Body of pancreas (tissue), 4 donors: Measurements from ENCODE around the gene SMARCD3. TPM values are rescaled to one million over a fixed set of nuclear protein-coding genes. Genes with fewer than 3 reads are reported as not detected.

Experiments used
- ATAC-seq: fragments of 150-250 bp; one replicate; pipeline ENCODE4 v1.9.1; 2016
- DNase-seq, 4 donors: peaks; one replicate each; pipeline ENCODE4 v3.0.0-alpha.2; 2019
- H3K27ac ChIP-seq, 4 donors: fragments of 200-600 bp; sonication (generic); 1 replicate in 3 of 4; 2 replicates in 1 of 4; pipeline versions ENCODE4 v1.5.1 to v1.6.1; 2016 to 2019; ENCODE audit warnings: mild to moderate bottlenecking in 1 of 4, mixed read lengths in 1 of 4, moderate library complexity in 1 of 4
- H3K27me3 ChIP-seq, 2 donors: fragments of 200-600 bp; sonication (generic); one replicate each; pipeline ENCODE4 v1.6.0; 2016; ENCODE audit warnings: mild to moderate bottlenecking in 1 of 2
- H3K36me3 ChIP-seq, 2 donors: fragments of 200-600 bp; sonication (generic); replicated peaks in 1 of 2; 2 replicates each; pipeline ENCODE4 v1.5.1; 2016; ENCODE audit warnings: low read depth in 2 of 2; ENCODE audit not compliant: insufficient read depth in 1 of 2
- H3K4me1 ChIP-seq: fragments of 200-600 bp; sonication (generic); one replicate; pipeline ENCODE4 v1.6.0; 2016
- H3K4me3 ChIP-seq, 2 donors: fragments of 200-600 bp; sonication (generic); 1 replicate in 1 of 2; 2 replicates in 1 of 2; pipeline ENCODE4 v1.5.1; 2016 to 2019
- H3K9me3 ChIP-seq, 3 donors: fragments of 200-600 bp; sonication (generic); 1 replicate in 2 of 3; 2 replicates in 1 of 3; pipeline ENCODE4 v1.5.1; 2016
- CTCF ChIP-seq, 7 experiments: fragments of 450-650 bp in 4 of 7; fragments of 200-600 bp in 3 of 7; sonication (generic) in 3 of 7; IDR thresholded peaks; one replicate each; pipeline ENCODE4 v1.5.1; 2016 to 2019; ENCODE audit warnings: antibody characterized with exemption in 7 of 7
- POLR2A ChIP-seq, 3 donors: fragments of 450-650 bp; IDR thresholded peaks; one replicate each; pipeline ENCODE4 v1.6.1; 2016; ENCODE audit warnings: antibody characterized with exemption in 3 of 3, mild to moderate bottlenecking in 2 of 3
- WGBS, 2 donors: methylation state at CpG; one replicate each; pipeline ENCODE4 v1.1.5; 2017; 5-methylcytosine and 5-hydroxymethylcytosine counted together
- intact Hi-C: fragments of 100-400 bp; cut with DNase I; formaldehyde crosslinking; loops from one replicate; pipeline ENCODE4 v1.15.1; 2023
- total RNA-seq, 2 donors: library from RNA; depleted of rRNA; stranded (reverse); fragments of >200 nt; gene quantifications; one replicate each; pipeline ENCODE4 v1.1.0, GENCODE V29; 2016

The SMARCD3 gene
- total RNA-seq, 2 donors from 2014 or later, result 22.3 to 37.2 TPM

- Histone ChIP-seq H3K9me3 (no peaks in the 10 kb centered on the region), H3K36me3 (peaks cover 0 to 5% of the 10 kb centered on the region in 2 donors), H3K27me3 (no peaks in the 10 kb centered on the region), H3K4me3 (no peak overlapping the region), H3K4me1 (no peaks in the 10 kb centered on the region), H3K27ac (no peak overlapping the region)
- TF ChIP-seq CTCF (IDR thresholded peaks at IDR 0.05) (no peak), POLR2A (IDR thresholded peaks at IDR 0.05) (no peak)
- 39 to 61% methylated on average over 6 of the region's 6 CpGs for WGBS, 2 donors
- DNase-seq, result no peak
- ATAC-seq, result no peak
- intact Hi-C loops, result no loop called here
Measured at GRCh38 chr7:151209588-151209987, 38.9 kb downstream of the SMARCD3 start.

- Histone ChIP-seq H3K36me3 (peaks cover 0 to 3% of the 10 kb centered on the region in 2 donors), H3K27ac (no peak overlapping the region), H3K27me3 (no peaks in the 10 kb centered on the region), H3K9me3 (no peaks in the 10 kb centered on the region), H3K4me3 (no peak overlapping the region), H3K4me1 (no peaks in the 10 kb centered on the region)
- intact Hi-C loops, result no loop called here
- DNase-seq (no peak), ATAC-seq (no peak)
- TF ChIP-seq POLR2A (IDR thresholded peaks at IDR 0.05), result no peak
- TF ChIP-seq CTCF (IDR thresholded peaks at IDR 0.05), result no peak
- 36 to 48% methylated on average over 9 of the region's 9 CpGs for WGBS, 2 donors
Measured at GRCh38 chr7:151208253-151208862, 40.1 kb downstream of the SMARCD3 start.

GRCh38 chr7:151207804-151208203 is 40.7 kb downstream of the SMARCD3 start:
- TF ChIP-seq CTCF (IDR thresholded peaks at IDR 0.05), result no peak
- no peak for TF ChIP-seq POLR2A (IDR thresholded peaks at IDR 0.05)
- no peak for ATAC-seq
- Histone ChIP-seq H3K27me3 (no peaks in the 10 kb centered on the region), H3K36me3 (no peaks in the 10 kb centered on the region), H3K9me3 (no peaks in the 10 kb centered on the region), H3K4me3 (no peak overlapping the region), H3K27ac (no peak overlapping the region), H3K4me1 (no peaks in the 10 kb centered on the region)
- intact Hi-C loops, result no loop called here
- no peak for DNase-seq
- WGBS, 2 donors, result 25 to 28% methylated on average over 2 to 12 of the region's 12 CpGs

- intact Hi-C loops, result no loop called here
- Histone ChIP-seq H3K27ac (no peak overlapping the region), H3K4me1 (no peaks in the 10 kb centered on the region), H3K4me3 (no peak overlapping the region), H3K36me3 (no peaks in the 10 kb centered on the region), H3K9me3 (no peaks in the 10 kb centered on the region), H3K27me3 (no peaks in the 10 kb centered on the region)
- ATAC-seq (no peak), DNase-seq (no peak)
- WGBS, 2 donors, result 55 to 65% methylated on average over 9 of the region's 9 CpGs
- TF ChIP-seq CTCF (IDR thresholded peaks at IDR 0.05) (no peak), POLR2A (IDR thresholded peaks at IDR 0.05) (no peak)
Measured at GRCh38 chr7:151207315-151207714, 41.2 kb downstream of the SMARCD3 start.

GRCh38 chr7:151206914-151207313 is 41.6 kb downstream of the SMARCD3 start:
- H3K27me3 ChIP-seq, result no peaks in the 10 kb centered on the region
- 50 to 56% methylated on average over 8 to 9 of the region's 9 CpGs for WGBS, 2 donors
- DNase-seq, result no peak
- intact Hi-C loops, result no loop called here
- no peaks in the 10 kb centered on the region for H3K36me3 ChIP-seq
- no peak overlapping the region for H3K4me3 ChIP-seq
- H3K9me3 ChIP-seq, result no peaks in the 10 kb centered on the region
- H3K27ac ChIP-seq, result no peak overlapping the region
- no peaks in the 10 kb centered on the region for H3K4me1 ChIP-seq
- ATAC-seq, result no peak
- TF ChIP-seq POLR2A (IDR thresholded peaks at IDR 0.05), result no peak
- no peak for TF ChIP-seq CTCF (IDR thresholded peaks at IDR 0.05)
